ENCODE data around the gene PARP2. TPM values are rescaled to one million over a fixed set of nuclear protein-coding genes. Genes with fewer than 3 reads are reported as not detected.

The PARP2 gene
- total RNA-seq, 1 experiment from 2014 or later: 49.4 TPM

- Histone ChIP-seq H3K4me3 (ENCODE audit: low read depth, low read length) (no peak overlapping the region), H3K4me1 (0 out of 2 replicates have a peak, but pooled peaks cover 3% of the 10 kb centered on the region), H3K27me3 (replicated peaks; ENCODE audit: control insufficient read depth, insufficient read depth, low read length) (no peaks in the 10 kb centered on the region), H3K36me3 (ENCODE audit: control insufficient read depth, insufficient read depth, low read length) (no peaks in the 10 kb centered on the region), H3K9me3 (no peaks in the 10 kb centered on the region)
- Mint-ChIP-seq H3K4me3 (ENCODE audit: unreplicated experiment) (peak overlapping the region; percentile 82), H3K36me3 (ENCODE audit: insufficient read depth, unreplicated experiment) (peaks cover 9% of the 10 kb centered on the region), H3K9me3 (ENCODE audit: unreplicated experiment) (no peaks in the 10 kb centered on the region), H3K27ac (ENCODE audit: unreplicated experiment) (peak overlapping the region; percentile 68), H3K4me1 (ENCODE audit: low read depth, unreplicated experiment) (peaks cover 7% of the 10 kb centered on the region), H3K27me3 (ENCODE audit: insufficient read depth, unreplicated experiment) (no peaks in the 10 kb centered on the region)
- no peak for DNase-seq
- ChIA-PET POLR2A (no interaction called here), CTCF (no interaction called here)
- BruUV-seq (replicated peaks): no TSS peak
- intact Hi-C loops (cut with micrococcal nuclease; ENCODE audit: unreplicated experiment): no loop called here
- TF ChIP-seq, protein P1, sequence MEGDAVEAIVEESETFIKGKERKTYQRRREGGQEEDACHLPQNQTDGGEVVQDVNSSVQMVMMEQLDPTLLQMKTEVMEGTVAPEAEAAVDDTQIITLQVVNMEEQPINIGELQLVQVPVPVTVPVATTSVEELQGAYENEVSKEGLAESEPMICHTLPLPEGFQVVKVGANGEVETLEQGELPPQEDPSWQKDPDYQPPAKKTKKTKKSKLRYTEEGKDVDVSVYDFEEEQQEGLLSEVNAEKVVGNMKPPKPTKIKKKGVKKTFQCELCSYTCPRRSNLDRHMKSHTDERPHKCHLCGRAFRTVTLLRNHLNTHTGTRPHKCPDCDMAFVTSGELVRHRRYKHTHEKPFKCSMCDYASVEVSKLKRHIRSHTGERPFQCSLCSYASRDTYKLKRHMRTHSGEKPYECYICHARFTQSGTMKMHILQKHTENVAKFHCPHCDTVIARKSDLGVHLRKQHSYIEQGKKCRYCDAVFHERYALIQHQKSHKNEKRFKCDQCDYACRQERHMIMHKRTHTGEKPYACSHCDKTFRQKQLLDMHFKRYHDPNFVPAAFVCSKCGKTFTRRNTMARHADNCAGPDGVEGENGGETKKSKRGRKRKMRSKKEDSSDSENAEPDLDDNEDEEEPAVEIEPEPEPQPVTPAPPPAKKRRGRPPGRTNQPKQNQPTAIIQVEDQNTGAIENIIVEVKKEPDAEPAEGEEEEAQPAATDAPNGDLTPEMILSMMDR (IDR thresholded peaks at IDR 0.05; ENCODE audit: insufficient read depth in 1 of 2, low read depth in 1 of 2, low read length in 1 of 2, severe bottlenecking in 1 of 2, unreplicated experiment in 1 of 2): no peak
These were observed 37.4 kb upstream of the PARP2 start for GRCh38 chr14:20306079-20306423.

DNA sequence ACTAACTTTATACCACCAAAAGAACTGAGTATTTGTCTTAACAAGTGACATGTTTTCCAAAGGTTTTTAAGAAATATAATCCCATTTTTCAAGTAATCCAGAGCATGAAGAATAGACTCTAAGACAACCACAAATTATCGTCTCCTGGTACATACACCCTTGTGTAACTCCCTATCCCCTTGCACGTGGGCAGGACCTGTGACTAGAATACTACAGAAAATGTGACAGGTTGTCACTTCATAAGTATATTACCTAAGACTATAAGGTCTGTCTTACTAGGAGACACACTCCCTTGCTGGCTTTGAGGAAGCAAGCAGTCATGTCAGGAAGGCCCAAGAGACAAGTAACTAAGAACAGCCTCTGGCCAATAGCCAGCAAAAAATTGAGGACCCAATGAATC lies 29.4 kb upstream of the PARP2 start:
- BruUV-seq (replicated peaks): TSS peak; percentile 3

DNA sequence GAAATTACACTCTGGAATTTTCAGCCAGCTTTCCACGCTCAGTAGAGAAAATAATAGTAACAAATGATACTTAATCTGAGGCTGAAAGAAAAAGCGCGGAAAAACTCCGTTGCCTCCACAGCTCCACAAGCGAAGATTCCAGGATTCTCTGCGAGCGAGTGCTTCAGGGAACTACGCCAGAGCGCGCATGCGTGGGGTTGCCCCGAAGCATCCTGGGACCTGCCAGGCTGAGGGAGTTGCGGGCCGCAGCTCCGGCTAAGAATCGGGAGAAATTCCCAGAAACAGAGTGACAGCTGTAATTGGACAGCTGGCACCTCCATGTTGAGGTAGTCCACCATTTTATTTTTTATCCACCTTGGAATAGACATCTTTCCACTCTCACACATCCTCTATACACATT lies 25.7 kb upstream of the PARP2 start:
- TF ChIP-seq, protein P1 (IDR thresholded peaks at IDR 0.05; ENCODE audit: insufficient read depth in 1 of 2, low read depth in 1 of 2, low read length in 1 of 2, severe bottlenecking in 1 of 2, unreplicated experiment in 1 of 2): no peak
- Mint-ChIP-seq H3K4me3 (ENCODE audit: unreplicated experiment) (no peak overlapping the region), H3K9me3 (ENCODE audit: unreplicated experiment) (no peaks in the 10 kb centered on the region), H3K4me1 (ENCODE audit: low read depth, unreplicated experiment) (no peaks in the 10 kb centered on the region), H3K27ac (ENCODE audit: unreplicated experiment) (no peak overlapping the region), H3K36me3 (ENCODE audit: insufficient read depth, unreplicated experiment) (peaks cover 96% of the 10 kb centered on the region), H3K27me3 (ENCODE audit: insufficient read depth, unreplicated experiment) (no peaks in the 10 kb centered on the region)
- no peak overlapping the region for H3K4me3 ChIP-seq (ENCODE audit: low read depth, low read length)
- no peaks in the 10 kb centered on the region for H3K4me1 ChIP-seq
- no TSS peak for BruUV-seq (replicated peaks)
- H3K9me3 ChIP-seq: no peaks in the 10 kb centered on the region
- CTCF ChIA-PET: no interaction called here
- POLR2A ChIA-PET: no interaction called here
- no peaks in the 10 kb centered on the region for H3K27me3 ChIP-seq (replicated peaks; ENCODE audit: control insufficient read depth, insufficient read depth, low read length)
- no peak for DNase-seq
- intact Hi-C loops (cut with micrococcal nuclease; ENCODE audit: unreplicated experiment): no loop called here
- H3K36me3 ChIP-seq (ENCODE audit: control insufficient read depth, insufficient read depth, low read length): no peaks in the 10 kb centered on the region; the same call in 1 of the 2 replicates

More for the DNA sequence above, 29.4 kb upstream of the PARP2 start:
- Mint-ChIP-seq H3K27ac (ENCODE audit: unreplicated experiment) (no peak overlapping the region), H3K4me3 (ENCODE audit: unreplicated experiment) (no peak overlapping the region), H3K4me1 (ENCODE audit: low read depth, unreplicated experiment) (no peaks in the 10 kb centered on the region), H3K27me3 (ENCODE audit: insufficient read depth, unreplicated experiment) (no peaks in the 10 kb centered on the region), H3K9me3 (ENCODE audit: unreplicated experiment) (no peaks in the 10 kb centered on the region), H3K36me3 (ENCODE audit: insufficient read depth, unreplicated experiment) (peaks cover 78% of the 10 kb centered on the region)
- Histone ChIP-seq H3K9me3 (no peaks in the 10 kb centered on the region), H3K27me3 (replicated peaks; ENCODE audit: control insufficient read depth, insufficient read depth, low read length) (no peaks in the 10 kb centered on the region), H3K4me1 (no peaks in the 10 kb centered on the region), H3K36me3 (ENCODE audit: control insufficient read depth, insufficient read depth, low read length) (no peaks in the 10 kb centered on the region; the same call in 1 of the 2 replicates), H3K4me3 (ENCODE audit: low read depth, low read length) (no peak overlapping the region)
- TF ChIP-seq, protein P1 (IDR thresholded peaks at IDR 0.05; ENCODE audit: insufficient read depth in 1 of 2, low read depth in 1 of 2, low read length in 1 of 2, severe bottlenecking in 1 of 2, unreplicated experiment in 1 of 2): no peak
- intact Hi-C loops (cut with micrococcal nuclease; ENCODE audit: unreplicated experiment): no loop called here
- DNase-seq: no peak
- ChIA-PET POLR2A (no interaction called here), CTCF (no interaction called here)
